Left lung (tissue), 10 donors: ENCODE measurements around the gene CATSPER4. TPM values are rescaled to one million over a fixed set of nuclear protein-coding genes. Genes with fewer than 3 reads are reported as not detected.

ENCODE experiments used
- ATAC-seq: fragments of 200-7000 bp; cut with Tn5 transposase; one replicate; pipeline ENCODE4 v1.9.1; 2020; ENCODE audit warnings: moderate library complexity
- DNase-seq, 4 donors: peaks; one replicate each; pipeline ENCODE4 v3.0.0-alpha.2; 2013 to 2020
- H3K27ac ChIP-seq, 2 donors: fragments of 200-600 bp; sonication (generic) in 1 of 2; one replicate each; pipeline versions ENCODE4 v1.5.0 to v1.8.0; 2020 to 2021
- H3K27me3 ChIP-seq, 2 donors: fragments of 200-600 bp; sonication (generic) in 1 of 2; one replicate each; pipeline versions ENCODE4 v1.5.0 to v1.8.0; 2020 to 2021
- H3K36me3 ChIP-seq, 2 donors: fragments of 200-600 bp; sonication (generic) in 1 of 2; one replicate each; pipeline versions ENCODE4 v1.5.0 to v1.8.0; 2020 to 2021
- H3K4me1 ChIP-seq, 2 donors: fragments of 200-600 bp; one replicate each; pipeline ENCODE4 v1.8.0; 2021
- H3K4me3 ChIP-seq, 2 donors: fragments of 200-600 bp; sonication (generic) in 1 of 2; one replicate each; pipeline versions ENCODE4 v1.5.0 to v1.8.0; 2020 to 2021; ENCODE audit warnings: mild to moderate bottlenecking in 1 of 2
- H3K9me3 ChIP-seq, 2 donors: fragments of 200-600 bp; sonication (generic) in 1 of 2; one replicate each; pipeline versions ENCODE4 v1.5.0 to v1.8.0; 2020 to 2021
- intact Hi-C, 2 donors: fragments of 100-400 bp; cut with DNase I; formaldehyde crosslinking; loops; one replicate each; pipeline versions ENCODE4 v1.11.2 to v1.14.2; 2022
- polyA plus RNA-seq, 6 donors: library from polyadenylated mRNA; unstranded; fragments of 120-200 nt; gene quantifications; one replicate each; pipeline ENCODE4 v1.2.1, GENCODE V29; 2013; ENCODE audit not compliant: insufficient read length in 6 of 6
- total RNA-seq, 2 donors: library from RNA; stranded (reverse); fragmentation: NEBNext Ultra II Directional; extraction: Animal tissue kit (Norgen Biotek cat#: 25700); gene quantifications; one replicate each; pipeline ENCODE4 v1.2.1, GENCODE V29; 2021
- TF ChIP-seq, protein P1 (sequence below), 2 donors: fragments of 200-600 bp; sonication (generic) in 1 of 2; IDR thresholded peaks; one replicate each; pipeline versions ENCODE4 v1.5.0 to v1.8.0; 2021; ENCODE audit warnings: antibody characterized with exemption in 2 of 2
- donor health status: DM: no; HTN: yes; CAD: no.
- donor health status: DM: no; HTN: no; CAD: no.

CATSPER4 gene
- total and polyA plus RNA-seq, 8 donors = 0.11 to 0.13 TPM; not detected in 6

DNA sequence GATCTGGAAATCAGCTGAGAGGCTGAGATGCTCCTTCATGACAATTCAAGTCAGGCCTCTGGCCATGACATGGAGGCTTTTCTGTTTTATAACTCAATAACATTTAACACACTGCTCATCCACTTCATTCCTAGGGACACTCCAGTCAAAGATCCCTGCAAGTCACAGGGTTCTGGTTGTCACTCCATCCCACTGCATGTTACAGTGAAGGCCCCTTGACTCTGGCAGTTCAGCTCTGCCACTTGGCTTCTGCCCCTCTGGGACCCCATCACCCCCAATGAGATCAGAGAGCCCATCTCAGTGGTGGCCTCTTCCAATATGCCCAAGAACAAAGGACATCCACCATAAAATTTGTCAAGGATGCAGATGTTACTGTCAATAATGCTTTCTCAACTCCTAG lies 41.5 kb upstream of the CATSPER4 start:
- no peak for DNase-seq
- Histone ChIP-seq H3K9me3 (no peaks in the 10 kb centered on the region), H3K27me3 (no peaks in the 10 kb centered on the region), H3K27ac (no peak overlapping the region), H3K4me1 (peaks cover 0 to 11% of the 10 kb centered on the region in 2 donors), H3K36me3 (no peaks in the 10 kb centered on the region), H3K4me3 (no peak overlapping the region)
- intact Hi-C loops = loop anchor here in 1 of 2 donors (5.0 kb wide), 1 partner anchor 47 kb away; no protein-coding TSS in a partner anchor
- TF ChIP-seq, protein P1, sequence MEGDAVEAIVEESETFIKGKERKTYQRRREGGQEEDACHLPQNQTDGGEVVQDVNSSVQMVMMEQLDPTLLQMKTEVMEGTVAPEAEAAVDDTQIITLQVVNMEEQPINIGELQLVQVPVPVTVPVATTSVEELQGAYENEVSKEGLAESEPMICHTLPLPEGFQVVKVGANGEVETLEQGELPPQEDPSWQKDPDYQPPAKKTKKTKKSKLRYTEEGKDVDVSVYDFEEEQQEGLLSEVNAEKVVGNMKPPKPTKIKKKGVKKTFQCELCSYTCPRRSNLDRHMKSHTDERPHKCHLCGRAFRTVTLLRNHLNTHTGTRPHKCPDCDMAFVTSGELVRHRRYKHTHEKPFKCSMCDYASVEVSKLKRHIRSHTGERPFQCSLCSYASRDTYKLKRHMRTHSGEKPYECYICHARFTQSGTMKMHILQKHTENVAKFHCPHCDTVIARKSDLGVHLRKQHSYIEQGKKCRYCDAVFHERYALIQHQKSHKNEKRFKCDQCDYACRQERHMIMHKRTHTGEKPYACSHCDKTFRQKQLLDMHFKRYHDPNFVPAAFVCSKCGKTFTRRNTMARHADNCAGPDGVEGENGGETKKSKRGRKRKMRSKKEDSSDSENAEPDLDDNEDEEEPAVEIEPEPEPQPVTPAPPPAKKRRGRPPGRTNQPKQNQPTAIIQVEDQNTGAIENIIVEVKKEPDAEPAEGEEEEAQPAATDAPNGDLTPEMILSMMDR (IDR thresholded peaks at IDR 0.05) = no peak
- ATAC-seq = no peak

DNA sequence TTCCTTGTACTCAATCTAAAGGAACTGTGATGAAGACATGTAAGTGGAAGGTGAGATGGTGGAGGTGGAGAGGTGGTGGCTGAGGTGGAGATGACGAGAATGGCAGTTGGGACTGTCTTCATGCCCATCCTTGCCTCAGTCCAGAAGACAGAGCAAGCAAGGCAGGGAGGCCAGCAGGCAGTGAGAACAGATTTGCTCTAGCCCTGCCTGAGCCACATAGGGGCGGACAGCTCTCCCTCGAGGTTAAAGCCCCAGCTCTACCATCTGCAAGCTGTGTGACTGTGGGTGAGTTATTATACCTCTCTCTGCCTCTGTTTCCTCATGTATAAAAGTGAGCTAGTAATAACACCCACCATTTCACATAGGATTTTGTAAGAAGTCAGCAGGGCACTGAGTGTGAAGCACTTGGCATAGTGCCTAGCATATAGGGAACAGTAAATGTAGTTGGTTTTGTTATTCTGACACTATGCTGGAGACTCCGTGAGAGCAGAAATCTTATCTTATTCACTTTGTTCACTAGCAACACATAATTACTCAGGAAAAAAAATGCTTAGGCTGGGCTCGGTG lies 36.4 kb upstream of the CATSPER4 start:
- Histone ChIP-seq H3K27me3 (peaks cover 0 to 29% of the 10 kb centered on the region in 2 donors), H3K9me3 (no peaks in the 10 kb centered on the region), H3K27ac (no peak overlapping the region), H3K4me1 (peaks cover 0 to 13% of the 10 kb centered on the region in 2 donors), H3K36me3 (no peaks in the 10 kb centered on the region), H3K4me3 (no peak overlapping the region)
- ATAC-seq (peak; percentile 12), DNase-seq (no peak)
- intact Hi-C loops = no loop called here
- TF ChIP-seq, protein P1 (IDR thresholded peaks at IDR 0.05) = no peak

DNA sequence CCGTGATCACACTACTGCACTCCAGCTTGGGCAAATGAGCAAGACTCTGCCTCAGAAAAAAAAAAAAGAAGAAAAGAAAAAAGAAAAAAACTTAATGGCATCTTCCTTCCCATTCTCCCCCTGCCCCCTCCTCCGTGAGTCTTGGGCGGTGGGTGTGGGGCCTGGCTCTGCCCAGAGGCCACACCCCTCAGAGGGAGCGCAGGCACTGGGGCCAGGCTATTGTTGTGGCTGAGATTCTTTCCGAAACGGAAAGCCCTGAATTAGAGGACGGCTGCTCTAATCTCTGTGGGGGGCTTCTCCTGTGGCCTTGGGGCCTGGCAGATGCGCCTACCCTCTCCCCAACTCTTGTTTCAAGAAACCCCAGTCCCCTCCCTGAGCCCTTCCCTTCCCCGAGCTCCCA lies 35.7 kb upstream of the CATSPER4 start:
- intact Hi-C loops = no loop called here
- peak; percentile 31 for ATAC-seq
- H3K4me1 ChIP-seq = peaks cover 0 to 13% of the 10 kb centered on the region in 2 donors

DNA sequence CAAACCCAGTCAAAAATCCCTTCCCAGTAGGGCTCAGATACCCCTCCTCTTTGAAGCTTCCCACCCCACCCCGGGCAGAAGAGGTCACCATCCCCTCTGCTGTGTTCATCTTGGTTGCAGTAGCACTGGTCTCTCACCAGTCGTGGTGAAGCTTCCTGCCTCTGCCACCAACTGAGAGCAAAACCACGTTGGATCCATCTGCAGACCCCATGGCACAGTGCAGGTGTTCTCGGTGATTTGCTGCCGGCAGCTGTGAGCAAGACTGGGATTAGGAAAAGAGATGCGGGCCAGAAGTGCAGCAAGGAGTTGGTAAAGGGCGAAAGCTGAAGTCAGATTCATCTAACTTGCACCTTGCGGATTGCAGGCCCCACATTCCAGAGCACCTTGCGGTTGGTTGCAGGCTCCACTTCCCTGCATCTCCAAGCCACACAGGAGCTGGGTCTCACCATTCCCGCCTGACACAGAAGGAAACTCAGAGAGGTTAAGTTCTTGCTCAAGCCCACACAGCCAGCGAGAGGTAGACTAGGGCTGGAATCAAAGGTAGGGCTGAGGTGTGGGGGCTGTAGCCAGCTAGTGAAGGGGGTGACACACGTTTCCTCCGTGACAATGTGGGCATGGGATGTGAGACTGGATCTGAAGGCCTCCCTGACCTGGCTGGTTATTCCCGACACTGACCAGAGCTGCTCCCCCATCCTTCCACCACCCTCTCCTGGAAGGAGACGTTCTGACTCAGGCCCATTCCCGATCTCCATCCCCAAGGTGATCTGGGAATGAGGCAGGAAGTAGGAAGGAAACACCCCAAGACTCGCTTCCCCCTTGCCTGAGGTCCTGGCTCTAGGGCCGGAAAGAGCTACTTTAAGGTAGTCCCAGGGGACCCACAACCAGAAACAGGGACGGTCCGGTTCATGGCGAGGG lies 34.8 kb upstream of the CATSPER4 start:
- Histone ChIP-seq H3K27ac (peak overlapping the region; percentile 48 to 70), H3K9me3 (no peaks in the 10 kb centered on the region), H3K36me3 (no peaks in the 10 kb centered on the region), H3K4me3 (peak overlapping the region in 1 of 2 donors; percentile 32), H3K4me1 (peaks cover 0 to 13% of the 10 kb centered on the region in 2 donors), H3K27me3 (peaks cover 0 to 42% of the 10 kb centered on the region in 2 donors)
- no peak for ATAC-seq
- TF ChIP-seq, protein P1 (IDR thresholded peaks at IDR 0.05) = no peak
- no peak for DNase-seq
- intact Hi-C loops = no loop called here

More for the DNA sequence above, 35.7 kb upstream of the CATSPER4 start:
- no peak overlapping the region for H3K4me3 ChIP-seq
- peak overlapping the region in 1 of 2 donors; percentile 70 for H3K27ac ChIP-seq
- no peak for DNase-seq
- H3K36me3 ChIP-seq = no peaks in the 10 kb centered on the region
- peaks cover 0 to 33% of the 10 kb centered on the region in 2 donors for H3K27me3 ChIP-seq
- no peaks in the 10 kb centered on the region for H3K9me3 ChIP-seq
- TF ChIP-seq, protein P1 (IDR thresholded peaks at IDR 0.05) = no peak
